IMR-90 (cell line): ENCODE measurements around the gene TRABD.

Source experiments
- BHLHE40 ChIP-seq: fragments of 150-350 bp; IDR thresholded peaks from 2 replicates; pipeline ENCODE4 v1.6.1; 2016; ENCODE audit warnings: mild to moderate bottlenecking, low read depth, low read length
- RAD21 ChIP-seq: IDR thresholded peaks from 2 replicates; pipeline ENCODE4 v1.6.1; 2012; ENCODE audit warnings: low read length, improper control_type of control experiment
- SMC3 ChIP-seq: fragments of 150-350 bp; IDR thresholded peaks from 2 replicates; pipeline ENCODE4 v1.6.1; 2016; ENCODE audit warnings: low read depth, mild to moderate bottlenecking, antibody characterized with exemption, low read length, moderate library complexity
- TF ChIP-seq, protein P1 (sequence below): conservative IDR thresholded peaks from 2 replicates; pipeline ENCODE4 v1.5.1; 2012; ENCODE audit warnings: mild to moderate bottlenecking, low read depth, low read length, improper control_type of control experiment
- TF ChIP-seq, protein P2 (sequence below): fragments of 150-350 bp; IDR thresholded peaks from 2 replicates; pipeline ENCODE4 v1.6.1; 2017; ENCODE audit warnings: mild to moderate bottlenecking, antibody characterized with exemption, low read length, low read depth

DNA sequence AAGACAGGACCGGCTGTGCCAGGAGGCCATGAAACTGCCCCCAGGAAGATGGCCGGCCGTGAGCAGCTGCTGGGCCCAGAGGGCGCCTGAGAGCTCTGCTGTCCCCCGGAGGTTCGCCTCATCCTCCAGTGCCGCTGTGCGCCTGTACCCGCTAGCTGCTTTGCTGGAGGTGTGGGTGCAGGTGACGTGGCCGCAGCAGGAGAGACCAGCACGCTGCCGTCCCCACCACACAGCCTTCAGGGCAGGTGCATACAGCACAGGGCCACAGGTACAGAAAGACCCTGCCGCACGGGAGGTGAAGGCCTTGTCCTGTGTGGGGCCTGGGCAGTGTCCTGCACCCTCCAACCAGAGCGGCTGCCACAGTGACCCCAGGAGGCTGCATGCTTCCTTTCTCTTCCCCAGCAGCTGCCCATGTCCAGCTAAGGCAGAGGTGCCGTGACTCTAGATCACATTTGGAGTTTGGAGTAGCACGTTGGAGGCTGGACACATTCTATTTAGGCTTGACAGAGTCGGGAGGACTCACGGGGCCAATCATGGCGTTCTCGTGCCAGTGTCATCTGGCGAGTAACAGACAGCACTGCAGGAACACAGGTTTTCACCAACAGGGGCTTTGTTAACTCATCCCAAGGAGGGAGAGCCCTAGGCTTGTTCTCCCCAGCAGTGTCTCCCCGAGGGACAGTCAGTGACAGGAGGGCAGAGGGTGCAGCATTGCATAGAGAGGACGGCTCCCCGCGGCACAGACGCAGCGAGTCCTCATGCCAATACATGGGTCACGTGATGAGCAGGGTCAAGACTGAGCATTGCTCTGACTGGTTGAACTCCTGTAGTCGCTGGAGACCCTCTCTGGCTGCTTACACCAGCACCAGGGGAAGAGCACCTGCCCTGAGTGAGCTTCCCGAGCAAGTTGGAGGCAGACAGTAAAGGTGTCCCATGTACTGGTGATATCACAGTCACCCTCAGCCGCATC, 33.9 kb upstream of the TRABD start:
- TF ChIP-seq, protein P1, sequence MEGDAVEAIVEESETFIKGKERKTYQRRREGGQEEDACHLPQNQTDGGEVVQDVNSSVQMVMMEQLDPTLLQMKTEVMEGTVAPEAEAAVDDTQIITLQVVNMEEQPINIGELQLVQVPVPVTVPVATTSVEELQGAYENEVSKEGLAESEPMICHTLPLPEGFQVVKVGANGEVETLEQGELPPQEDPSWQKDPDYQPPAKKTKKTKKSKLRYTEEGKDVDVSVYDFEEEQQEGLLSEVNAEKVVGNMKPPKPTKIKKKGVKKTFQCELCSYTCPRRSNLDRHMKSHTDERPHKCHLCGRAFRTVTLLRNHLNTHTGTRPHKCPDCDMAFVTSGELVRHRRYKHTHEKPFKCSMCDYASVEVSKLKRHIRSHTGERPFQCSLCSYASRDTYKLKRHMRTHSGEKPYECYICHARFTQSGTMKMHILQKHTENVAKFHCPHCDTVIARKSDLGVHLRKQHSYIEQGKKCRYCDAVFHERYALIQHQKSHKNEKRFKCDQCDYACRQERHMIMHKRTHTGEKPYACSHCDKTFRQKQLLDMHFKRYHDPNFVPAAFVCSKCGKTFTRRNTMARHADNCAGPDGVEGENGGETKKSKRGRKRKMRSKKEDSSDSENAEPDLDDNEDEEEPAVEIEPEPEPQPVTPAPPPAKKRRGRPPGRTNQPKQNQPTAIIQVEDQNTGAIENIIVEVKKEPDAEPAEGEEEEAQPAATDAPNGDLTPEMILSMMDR = no peak
- TF ChIP-seq BHLHE40 (no peak), SMC3 (no peak), RAD21 (no peak)
- TF ChIP-seq, protein P2, sequence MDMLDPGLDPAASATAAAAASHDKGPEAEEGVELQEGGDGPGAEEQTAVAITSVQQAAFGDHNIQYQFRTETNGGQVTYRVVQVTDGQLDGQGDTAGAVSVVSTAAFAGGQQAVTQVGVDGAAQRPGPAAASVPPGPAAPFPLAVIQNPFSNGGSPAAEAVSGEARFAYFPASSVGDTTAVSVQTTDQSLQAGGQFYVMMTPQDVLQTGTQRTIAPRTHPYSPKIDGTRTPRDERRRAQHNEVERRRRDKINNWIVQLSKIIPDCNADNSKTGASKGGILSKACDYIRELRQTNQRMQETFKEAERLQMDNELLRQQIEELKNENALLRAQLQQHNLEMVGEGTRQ = no peak
